Right lobe of liver (tissue), 6 donors: ENCODE results near the gene INTS12. TPM values are rescaled to one million over a fixed set of nuclear protein-coding genes. Genes with fewer than 3 reads are reported as not detected.

Experiments
- ATAC-seq, 4 donors: fragments of 200-7000 bp; cut with Tn5 transposase; one replicate each; pipeline ENCODE4 v1.9.1; 2020; ENCODE audit warnings: mild to moderate bottlenecking in 4 of 4, moderate library complexity in 4 of 4
- DNase-seq, 3 donors: peaks; one replicate each; pipeline ENCODE4 v3.0.0-alpha.2; 2020
- H3K27ac ChIP-seq, 3 donors: fragments of 200-600 bp; one replicate each; pipeline ENCODE4 v1.8.0; 2022
- H3K27me3 ChIP-seq, 2 donors: fragments of 200-600 bp; one replicate each; pipeline ENCODE4 v1.8.0; 2022
- H3K36me3 ChIP-seq, 4 donors: fragments of 200-600 bp; sonication (generic) in 1 of 4; one replicate each; pipeline versions ENCODE4 v1.5.1 to v1.8.0; 2017 to 2022; ENCODE audit warnings: control low read depth in 1 of 4
- H3K4me1 ChIP-seq, 4 donors: fragments of 200-600 bp; sonication (generic) in 1 of 4; one replicate each; pipeline versions ENCODE4 v1.5.1 to v1.8.0; 2017 to 2022; ENCODE audit warnings: control low read depth in 1 of 4
- H3K4me3 ChIP-seq, 3 donors: fragments of 200-600 bp; one replicate each; pipeline ENCODE4 v1.8.0; 2022
- H3K9me3 ChIP-seq, 4 donors: fragments of 200-600 bp; sonication (generic) in 1 of 4; one replicate each; pipeline versions ENCODE4 v1.5.1 to v1.8.0; 2017 to 2022; ENCODE audit warnings: control low read depth in 1 of 4
- POLR2A ChIP-seq: fragments of 450-650 bp; IDR thresholded peaks from one replicate; pipeline ENCODE4 v1.6.1; 2017; ENCODE audit warnings: antibody characterized with exemption, mild to moderate bottlenecking
- WGBS: methylation state at CpG from one replicate; pipeline ENCODE4 v1.1.6; 2018; ENCODE audit warnings: low coverage, low lambda C conversion rate; ENCODE audit not compliant: insufficient coverage; ENCODE audit errors: missing lambda C conversion rate; 5-methylcytosine and 5-hydroxymethylcytosine counted together
- intact Hi-C, 2 donors: fragments of 100-400 bp; cut with DNase I; formaldehyde crosslinking; loops; one replicate each; pipeline versions ENCODE4 v1.11.2 to v1.14.1; 2022
- total RNA-seq, 6 experiments: library from RNA; depleted of rRNA in 2 of 6; stranded (reverse); fragments of >200 nt in 2 of 6; fragmentation: NEBNext Ultra II Directional in 3 of 6; extraction: Animal tissue kit (Norgen Biotek cat#: 25700) in 3 of 6; gene quantifications; one replicate each; pipeline versions ENCODE4 v1.1.0 to v1.2.4, GENCODE V29; 2016 to 2023
- TF ChIP-seq, protein P1 (sequence below), 4 donors: fragments of 200-600 bp in 3 of 4; fragments of 450-650 bp in 1 of 4; IDR thresholded peaks; one replicate each; pipeline versions ENCODE4 v1.5.1 to v1.8.0; 2016 to 2022; ENCODE audit warnings: antibody characterized with exemption in 4 of 4, mild to moderate bottlenecking in 2 of 4
- donor health status: DM: no; HTN: yes; CAD: no.
- donor health status: DM: no; HTN: no; CAD: no.
- donor health status: DM: no; HTN: no; CAD: no.
- donor health status: DM: no; HTN: yes; CAD: no.
- donor health status: DM: no; HTN: yes; CAD: no.

Gene INTS12
- total RNA-seq, 6 experiments from 2014 or later, result 9.3 to 19.0 (median 12.5) TPM

DNA sequence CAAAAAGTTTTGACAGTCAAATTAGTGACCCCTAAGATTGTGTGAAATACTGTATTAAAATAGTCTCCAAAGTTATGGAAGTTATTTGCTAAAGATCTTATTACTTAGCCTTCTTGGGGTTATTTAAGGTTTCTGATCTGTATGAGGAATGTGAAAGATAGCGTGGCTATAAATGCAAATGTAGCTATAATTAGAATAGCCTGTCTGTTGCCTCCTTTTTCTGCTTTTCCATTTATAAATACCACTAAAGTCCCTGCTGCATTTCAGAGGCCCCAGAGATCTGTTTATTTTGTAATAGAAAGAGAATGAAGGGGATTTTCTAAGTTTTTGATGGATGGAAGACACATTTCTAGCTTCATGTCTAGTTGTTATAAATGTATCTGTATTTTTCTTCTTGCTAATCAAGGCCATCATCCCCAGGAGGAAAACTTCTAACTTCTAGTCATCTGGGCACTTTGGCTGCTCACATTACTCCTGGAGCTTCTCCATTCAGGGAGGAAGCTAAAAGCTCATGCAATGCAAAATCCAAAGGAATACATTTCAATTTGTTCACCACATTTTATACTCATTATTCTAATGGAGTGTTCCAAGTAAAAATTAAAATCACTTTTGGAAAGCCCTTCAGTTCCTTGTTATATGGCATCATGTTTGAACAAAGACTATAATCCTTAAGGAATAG is 73.9 kb downstream of the INTS12 start:
- intact Hi-C loops, result no loop called here
- Histone ChIP-seq H3K36me3 (no peaks in the 10 kb centered on the region), H3K4me3 (no peak overlapping the region), H3K27ac (no peak overlapping the region), H3K9me3 (no peaks in the 10 kb centered on the region), H3K4me1 (peaks cover 0 to 16% (median 3%) of the 10 kb centered on the region in 4 donors), H3K27me3 (no peaks in the 10 kb centered on the region)
- 50% methylated on average over 1 of the region's 1 CpG for WGBS
- no peak for TF ChIP-seq POLR2A
- TF ChIP-seq, protein P1, sequence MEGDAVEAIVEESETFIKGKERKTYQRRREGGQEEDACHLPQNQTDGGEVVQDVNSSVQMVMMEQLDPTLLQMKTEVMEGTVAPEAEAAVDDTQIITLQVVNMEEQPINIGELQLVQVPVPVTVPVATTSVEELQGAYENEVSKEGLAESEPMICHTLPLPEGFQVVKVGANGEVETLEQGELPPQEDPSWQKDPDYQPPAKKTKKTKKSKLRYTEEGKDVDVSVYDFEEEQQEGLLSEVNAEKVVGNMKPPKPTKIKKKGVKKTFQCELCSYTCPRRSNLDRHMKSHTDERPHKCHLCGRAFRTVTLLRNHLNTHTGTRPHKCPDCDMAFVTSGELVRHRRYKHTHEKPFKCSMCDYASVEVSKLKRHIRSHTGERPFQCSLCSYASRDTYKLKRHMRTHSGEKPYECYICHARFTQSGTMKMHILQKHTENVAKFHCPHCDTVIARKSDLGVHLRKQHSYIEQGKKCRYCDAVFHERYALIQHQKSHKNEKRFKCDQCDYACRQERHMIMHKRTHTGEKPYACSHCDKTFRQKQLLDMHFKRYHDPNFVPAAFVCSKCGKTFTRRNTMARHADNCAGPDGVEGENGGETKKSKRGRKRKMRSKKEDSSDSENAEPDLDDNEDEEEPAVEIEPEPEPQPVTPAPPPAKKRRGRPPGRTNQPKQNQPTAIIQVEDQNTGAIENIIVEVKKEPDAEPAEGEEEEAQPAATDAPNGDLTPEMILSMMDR (IDR thresholded peaks at IDR 0.05), result no peak
- no peak for ATAC-seq
- DNase-seq, result no peak

DNA sequence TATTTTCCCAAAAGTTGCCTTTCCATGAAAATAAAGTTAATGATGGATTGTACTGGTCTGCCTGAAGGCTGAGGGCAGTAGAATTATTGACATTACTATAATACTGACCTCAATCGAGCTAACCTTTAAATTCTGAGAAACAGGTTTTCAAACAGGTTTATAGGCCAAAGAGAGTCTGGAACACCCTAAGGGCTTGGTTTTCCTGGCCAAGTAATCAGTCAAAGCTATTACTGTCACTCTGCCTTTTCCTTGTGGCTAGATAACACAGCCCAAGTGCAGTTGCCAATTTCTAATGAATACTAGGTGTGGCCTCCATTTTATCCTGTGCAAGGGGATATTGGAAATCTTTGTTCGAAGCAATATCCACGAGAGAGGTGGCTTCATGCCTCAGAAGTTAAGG is 75.2 kb downstream of the INTS12 start:
- Histone ChIP-seq H3K27ac (no peak overlapping the region), H3K27me3 (no peaks in the 10 kb centered on the region), H3K4me3 (no peak overlapping the region), H3K36me3 (no peaks in the 10 kb centered on the region), H3K4me1 (peaks cover 0 to 12% (median 3%) of the 10 kb centered on the region in 4 donors), H3K9me3 (no peaks in the 10 kb centered on the region)
- TF ChIP-seq, protein P1 (IDR thresholded peaks at IDR 0.05), result no peak
- no peak for TF ChIP-seq POLR2A
- ATAC-seq, result no peak
- no peak for DNase-seq
- WGBS, result 50% methylated on average over 3 of the region's 3 CpGs
- intact Hi-C loops, result no loop called here

Other genes starting within 250 kb of the INTS12 start
- gene PPA2, start 234.6 kb downstream of the INTS12 start, total RNA-seq, result 10 to 100 TPM; 45.9 to 78.3 (median 65.1) TPM
- gene ARHGEF38, start 156.1 kb downstream of the INTS12 start, total RNA-seq, result under 1 TPM; 0.06 to 0.55 (median 0.15) TPM
- 10 to 100 TPM in 1 of 6 experiments, 1 to 10 TPM in 5; 2.6 to 11.0 (median 3.6) TPM for gene GSTCD, start 95 bp upstream of the INTS12 start, total RNA-seq
- gene NPNT, start 186.8 kb upstream of the INTS12 start, total RNA-seq, result 1 to 10 TPM in 4 of 6 experiments, under 1 TPM in 2; 0.71 to 1.7 (median 1.1) TPM